IMR-90 (cell line): ENCODE measurements around the gene RBM5. TPM values are rescaled to one million over a fixed set of nuclear protein-coding genes. Genes with fewer than 3 reads are reported as not detected.

Source experiments
- ATAC-seq: fragments of 200-7000 bp; cut with Tn5 transposase; 2 replicates; pipeline ENCODE4 v1.9.1; 2020; ENCODE audit warnings: low read depth, mild to moderate bottlenecking, moderate library complexity
- BruUV-seq: library from RNA; stranded (reverse); fragments of 400-500 nt; replicated peaks from 2 replicates; lab custom pipeline; 2021; lab: Mats Ljungman, UMichigan
- CTCF ChIA-PET: fragments of 300-600 bp; formaldehyde crosslinking; extraction: SDS; loops from one replicate; lab custom pipeline; 2021; ENCODE audit warnings: antibody characterized with exemption; lab: Yijun Ruan, JAX
- POLR2A ChIA-PET: fragments of 300-600 bp; sonication (Branson Sonifier 250); formaldehyde crosslinking; loops from one replicate; lab custom pipeline; 2022; ENCODE audit warnings: antibody characterized with exemption; ENCODE audit not compliant: unreplicated experiment; lab: Charles Lee
- DNase-seq: peaks from one replicate; pipeline ENCODE4 v3.0.0; 2013
- H2AFZ ChIP-seq: replicated peaks from 2 replicates; pipeline ENCODE3; 2013; ENCODE audit warnings: low read length, mild to moderate bottlenecking; ENCODE audit not compliant: poor library complexity
- H2AK5ac ChIP-seq: 2 replicates; pipeline ENCODE4 v1.6.1; 2013; ENCODE audit warnings: low read depth, low read length, inconsistent platforms
- H2AK9ac ChIP-seq: replicated peaks from 2 replicates; pipeline ENCODE3; 2013; ENCODE audit warnings: mild to moderate bottlenecking, low read depth, low read length, moderate library complexity; ENCODE audit not compliant: poor library complexity
- H2BK120ac ChIP-seq: 2 replicates; pipeline ENCODE4 v1.6.1; 2013; ENCODE audit warnings: low read depth, low read length, inconsistent platforms
- H2BK15ac ChIP-seq: 3 replicates; pipeline ENCODE4 v1.6.1; 2013; ENCODE audit warnings: low read depth, low read length, inconsistent platforms
- H2BK20ac ChIP-seq: 2 replicates; pipeline ENCODE4 v1.6.1; 2013; ENCODE audit warnings: low read depth, mild to moderate bottlenecking, inconsistent platforms, low read length, moderate library complexity
- H2BK5ac ChIP-seq: 2 replicates; pipeline ENCODE4 v1.6.1; 2013; ENCODE audit warnings: mild to moderate bottlenecking, low read depth, low read length, inconsistent platforms; ENCODE audit not compliant: poor library complexity, severe bottlenecking
- H3K14ac ChIP-seq: replicated peaks from 2 replicates; pipeline ENCODE4 v1.6.1; 2013; ENCODE audit warnings: low read depth, low read length, inconsistent platforms
- H3K18ac ChIP-seq: 2 replicates; pipeline ENCODE4 v1.6.1; 2013; ENCODE audit warnings: low read depth, low read length, control low read depth
- H3K23ac ChIP-seq: 2 replicates; pipeline ENCODE4 v1.6.1; 2013; ENCODE audit warnings: low read depth, low read length, inconsistent platforms
- H3K27ac ChIP-seq: 2 replicates; pipeline ENCODE4 v1.5.1; 2013; ENCODE audit warnings: mild to moderate bottlenecking, control low read depth, low read length; ENCODE audit not compliant: insufficient read depth
- H3K27me3 ChIP-seq: 2 replicates; pipeline ENCODE4 v1.6.1; 2013; ENCODE audit warnings: low read length; ENCODE audit not compliant: control insufficient read depth, insufficient read depth
- H3K36me3 ChIP-seq: 2 replicates; pipeline ENCODE4 v1.6.1; 2013; ENCODE audit warnings: low read length, mixed read lengths; ENCODE audit not compliant: control insufficient read depth, insufficient read depth
- H3K4ac ChIP-seq: 2 replicates; pipeline ENCODE4 v1.6.1; 2013; ENCODE audit warnings: low read depth, low read length, inconsistent platforms
- H3K4me1 ChIP-seq: 2 replicates; pipeline ENCODE4 v1.6.1; 2013; ENCODE audit warnings: low read length, mixed read lengths; ENCODE audit not compliant: control insufficient read depth, insufficient read depth
- H3K4me2 ChIP-seq: 2 replicates; pipeline ENCODE4 v1.6.1; 2013; ENCODE audit warnings: low read depth, mild to moderate bottlenecking, control low read depth, low read length, moderate library complexity
- H3K4me3 ChIP-seq: 2 replicates; pipeline ENCODE4 v1.5.1; 2013; ENCODE audit warnings: low read depth, mild to moderate bottlenecking, control low read depth, low read length, moderate library complexity; ENCODE audit not compliant: insufficient read depth
- H3K56ac ChIP-seq: 2 replicates; pipeline ENCODE4 v1.6.1; 2013; ENCODE audit warnings: low read length, inconsistent platforms; ENCODE audit not compliant: insufficient read depth; ENCODE audit errors: extremely low read depth
- H3K79me1 ChIP-seq, 2 experiments: 2 replicates each; pipeline ENCODE4 v1.6.1; 2013; ENCODE audit warnings: low read length in 2 of 2, inconsistent platforms in 1 of 2, low read depth in 1 of 2
- H3K9ac ChIP-seq: 2 replicates; pipeline ENCODE4 v1.6.1; 2013; ENCODE audit warnings: low read depth, low read length, control low read depth
- H3K9me1 ChIP-seq: 2 replicates; pipeline ENCODE4 v1.6.1; 2013; ENCODE audit warnings: low read length, inconsistent platforms; ENCODE audit not compliant: insufficient read depth
- H3K9me3 ChIP-seq: 2 replicates; pipeline ENCODE4 v1.6.1; 2013; ENCODE audit warnings: low read length; ENCODE audit not compliant: control insufficient read depth, insufficient read depth
- H4K20me1 ChIP-seq: 2 replicates; pipeline ENCODE4 v1.6.1; 2013; ENCODE audit warnings: low read length, inconsistent platforms; ENCODE audit not compliant: insufficient read depth
- H4K5ac ChIP-seq: 2 replicates; pipeline ENCODE4 v1.6.1; 2013; ENCODE audit warnings: mild to moderate bottlenecking, low read depth, low read length, control low read depth
- H4K8ac ChIP-seq, 2 experiments: 2 replicates each; pipeline ENCODE4 v1.6.1; 2013; ENCODE audit warnings: low read depth in 2 of 2, low read length in 2 of 2, control low read depth in 1 of 2, inconsistent platforms in 1 of 2
- H4K91ac ChIP-seq: 2 replicates; pipeline ENCODE4 v1.6.1; 2013; ENCODE audit warnings: low read depth, low read length, inconsistent platforms; ENCODE audit not compliant: insufficient read depth
- CHD1 ChIP-seq: IDR thresholded peaks from 2 replicates; pipeline ENCODE4 v1.6.1; 2012; ENCODE audit warnings: low read depth, low read length, improper control_type of control experiment
- CTCF ChIP-seq: conservative IDR thresholded peaks from 2 replicates; pipeline ENCODE4 v1.5.1; 2012; ENCODE audit warnings: mild to moderate bottlenecking, low read depth, low read length, improper control_type of control experiment
- FOS ChIP-seq: fragments of 150-350 bp; IDR thresholded peaks from 2 replicates; pipeline ENCODE4 v1.6.1; 2016; ENCODE audit warnings: low read depth, low read length
- MAZ ChIP-seq: IDR thresholded peaks from 2 replicates; pipeline ENCODE4 v1.6.1; 2012; ENCODE audit warnings: low read depth, mild to moderate bottlenecking, low read length, improper control_type of control experiment, moderate library complexity, borderline replicate concordance
- NFE2L2 ChIP-seq: fragments of 150-350 bp; IDR thresholded peaks from 2 replicates; pipeline ENCODE4 v1.6.1; 2016; ENCODE audit warnings: low read depth, mild to moderate bottlenecking, low read length
- POLR2A ChIP-seq: IDR thresholded peaks from 2 replicates; pipeline ENCODE4 v1.6.1; 2012; ENCODE audit warnings: mild to moderate bottlenecking, low read depth, low read length
- RAD21 ChIP-seq: IDR thresholded peaks from 2 replicates; pipeline ENCODE4 v1.6.1; 2012; ENCODE audit warnings: low read length, improper control_type of control experiment
- RCOR1 ChIP-seq: IDR thresholded peaks from 2 replicates; pipeline ENCODE4 v1.6.1; 2012; ENCODE audit warnings: mild to moderate bottlenecking, low read length, improper control_type of control experiment; ENCODE audit not compliant: insufficient replicate concordance
- whole genome bisulfite sequencing, 2 experiments: methylation state at CpG; one replicate each; pipeline versions ENCODE4 v1.1.5 to v1.1.7; 2013; ENCODE audit warnings: missing lambda C conversion rate in 2 of 2; ENCODE audit not compliant: insufficient read length in 1 of 2; ENCODE audit errors: extremely low coverage in 2 of 2; 5-methylcytosine and 5-hydroxymethylcytosine counted together
- dilution Hi-C: fragments of 300-500 bp; cut with HindIII; formaldehyde crosslinking; loops from one replicate; pipeline ENCODE4 v1.14.3; 2018; ENCODE audit warnings: low sequenced_read_pairs; ENCODE audit not compliant: unreplicated experiment
- in situ Hi-C: fragments of 300-500 bp; cut with MboI; formaldehyde crosslinking; loops from 3 replicates; pipeline ENCODE4 v1.14.3; 2019; ENCODE audit warnings: low sequenced_read_pairs, inconsistent platforms, mixed read lengths
- intact Hi-C: fragments of 100-400 bp; cut with micrococcal nuclease; formaldehyde crosslinking; loops from 2 replicates; pipeline ENCODE4 v1.10.0; 2022
- polyA plus RNA-seq, 3 experiments: library from polyadenylated mRNA; depleted of rRNA; stranded (reverse); fragments of >200 nt; gene quantifications; 2 replicates each; pipeline ENCODE4 v1.2.3, GENCODE V29; 2012; ENCODE audit warnings: low replicate concordance in 1 of 3
- total RNA-seq: library from RNA; depleted of rRNA; stranded (reverse); fragments of >200 nt; gene quantifications from 2 replicates; pipeline ENCODE4 v1.2.3, GENCODE V29; 2012
- TF ChIP-seq, protein P1 (sequence below): fragments of 150-350 bp; IDR thresholded peaks from 2 replicates; pipeline ENCODE4 v1.6.1; 2017; ENCODE audit warnings: mild to moderate bottlenecking, antibody characterized with exemption, low read length, low read depth
- TF ChIP-seq, protein P2 (sequence below): fragments of 150-350 bp; IDR thresholded peaks from 2 replicates; pipeline ENCODE4 v1.6.1; 2016; ENCODE audit warnings: low read depth, mild to moderate bottlenecking, low read length, moderate library complexity, borderline replicate concordance

The RBM5 gene
- total and polyA plus RNA-seq, 2 of the 4 experiments (the other 2 are of a cell fraction) = 121 to 155 TPM

DNA sequence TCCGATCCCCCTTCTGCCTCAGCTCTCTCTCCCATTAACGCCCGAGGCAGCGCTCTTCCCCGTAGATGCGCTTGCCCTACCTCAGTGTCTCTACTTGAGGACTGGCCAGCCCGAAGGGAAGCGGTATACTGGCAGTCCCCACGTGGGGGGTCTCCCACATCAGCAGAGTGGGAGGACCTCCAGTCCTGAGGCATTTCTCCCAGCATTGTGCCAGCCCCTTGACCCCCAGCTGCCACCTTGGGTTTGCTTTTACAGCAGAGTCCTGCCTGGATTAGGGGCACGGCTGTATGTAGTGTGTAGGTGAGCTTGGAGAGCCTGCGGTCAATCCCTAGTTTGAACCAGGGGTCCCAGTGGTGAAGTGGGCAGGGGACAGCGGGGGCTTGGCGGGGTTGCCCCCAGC, 67.2 kb downstream of the RBM5 start:
- whole genome bisulfite sequencing, 2 experiments = 30% methylated on average over 2 of the region's 13 CpGs; no CpG with 5 or more reads in 1 of the 2 experiments
- dilution Hi-C loops = no loop called here
- Histone ChIP-seq H3K4me2 (peak overlapping the region; percentile 84), H4K91ac (peak overlapping the region; percentile 55), H3K27me3 (peaks cover 7% of the 10 kb centered on the region; the same call in 1 of the 2 replicates), H2BK20ac (no peak overlapping the region), H2AFZ (peak overlapping the region; percentile 90), H4K8ac (peak overlapping the region; percentile 31 to 96; a peak in 2 of 4 replicates), H3K9me1 (no peaks in the 10 kb centered on the region), H3K79me1 (peaks cover 8 to 41% of the 10 kb centered on the region in 2 experiments; a peak in 3 of 4 replicates), H3K9ac (peak overlapping the region; percentile 72), H4K20me1 (0 out of 2 replicates have a peak, but pooled peaks cover 4% of the 10 kb centered on the region), H2AK9ac (peak overlapping the region; percentile 98), H3K23ac (peak overlapping the region; percentile 87), H4K5ac (no peak overlapping the region), H3K18ac (no peak overlapping the region), H3K14ac (peak overlapping the region; percentile 89; the same call in 1 of the 2 replicates), H2BK120ac (peak overlapping the region; percentile 8; the same call in 1 of the 2 replicates), H2AK5ac (peak overlapping the region; percentile 49; the same call in 1 of the 2 replicates), H3K4me1 (peaks cover 19% of the 10 kb centered on the region), H3K36me3 (0 out of 2 replicates have a peak, but pooled peaks cover 4% of the 10 kb centered on the region), H2BK15ac (no peak overlapping the region), H3K27ac (peak overlapping the region; percentile 2; the same call in 1 of the 2 replicates), H3K4ac (peak overlapping the region; percentile 98), H3K4me3 (peak overlapping the region; percentile 45), H2BK5ac (peak overlapping the region; percentile 19), H3K9me3 (no peaks in the 10 kb centered on the region), H3K56ac (no peak overlapping the region)
- ChIA-PET CTCF (interaction anchor here (2.4 kb wide), 1 partner anchor 33 kb away, joined by 6 read pairs; no protein-coding TSS in a partner anchor), POLR2A (no interaction called here)
- no peak for DNase-seq
- in situ Hi-C loops = no loop called here
- intact Hi-C loops = loop anchor here (1.0 kb wide), 2 partner anchors 33 to 34 kb away; no protein-coding TSS in a partner anchor
- ATAC-seq = no peak
- TF ChIP-seq NFE2L2 = no peak
- no peak for TF ChIP-seq CTCF
- no peak for TF ChIP-seq RCOR1
- TF ChIP-seq, protein P1, sequence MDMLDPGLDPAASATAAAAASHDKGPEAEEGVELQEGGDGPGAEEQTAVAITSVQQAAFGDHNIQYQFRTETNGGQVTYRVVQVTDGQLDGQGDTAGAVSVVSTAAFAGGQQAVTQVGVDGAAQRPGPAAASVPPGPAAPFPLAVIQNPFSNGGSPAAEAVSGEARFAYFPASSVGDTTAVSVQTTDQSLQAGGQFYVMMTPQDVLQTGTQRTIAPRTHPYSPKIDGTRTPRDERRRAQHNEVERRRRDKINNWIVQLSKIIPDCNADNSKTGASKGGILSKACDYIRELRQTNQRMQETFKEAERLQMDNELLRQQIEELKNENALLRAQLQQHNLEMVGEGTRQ = no peak
- TF ChIP-seq, protein P2, sequence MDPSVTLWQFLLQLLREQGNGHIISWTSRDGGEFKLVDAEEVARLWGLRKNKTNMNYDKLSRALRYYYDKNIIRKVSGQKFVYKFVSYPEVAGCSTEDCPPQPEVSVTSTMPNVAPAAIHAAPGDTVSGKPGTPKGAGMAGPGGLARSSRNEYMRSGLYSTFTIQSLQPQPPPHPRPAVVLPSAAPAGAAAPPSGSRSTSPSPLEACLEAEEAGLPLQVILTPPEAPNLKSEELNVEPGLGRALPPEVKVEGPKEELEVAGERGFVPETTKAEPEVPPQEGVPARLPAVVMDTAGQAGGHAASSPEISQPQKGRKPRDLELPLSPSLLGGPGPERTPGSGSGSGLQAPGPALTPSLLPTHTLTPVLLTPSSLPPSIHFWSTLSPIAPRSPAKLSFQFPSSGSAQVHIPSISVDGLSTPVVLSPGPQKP = no peak
- TF ChIP-seq RAD21 = no peak
- no peak for TF ChIP-seq FOS
- no peak for TF ChIP-seq POLR2A
- no peak for TF ChIP-seq MAZ
- TF ChIP-seq CHD1 = no peak
- BruUV-seq = no TSS peak
